A172 (cell line): ENCODE measurements around the gene CPSF4. TPM values are rescaled to one million over a fixed set of nuclear protein-coding genes. Genes with fewer than 3 reads are reported as not detected.
A peak's percentile ranks its signal among the peaks of the same experiment; 100 is the strongest.
"Not testable (repeated sequence)": the region's sequence is repeated elsewhere in the genome, so short reads cannot be mapped to it uniquely, and the experiment has no call there.

Experiments
- DNase-seq: peaks from one replicate; pipeline ENCODE4 v3.0.0-alpha.2; 2015; ENCODE audit warnings: low spot score
- total RNA-seq: library from RNA; depleted of rRNA; stranded (reverse); fragments of >200 nt; shearing (Covaris generic); gene quantifications from 2 replicates; pipeline ENCODE4 v1.2.3, GENCODE V29; 2014

CPSF4 gene
- total RNA-seq, 1 experiment from 2014 or later = 32.0 TPM

GRCh38 chr7:99408379-99409191 lies 30.2 kb upstream of the CPSF4 start, which contains the start of the genes BUD31 and PDAP1:
Gene BUD31 (plus strand): TSS chr7:99408969. CDS start chr7:99411093, 2,124 bp downstream.
Gene PDAP1 (minus strand): TSS chr7:99408597. CDS start chr7:99408548, 49 bp downstream.
- peak; percentile 90 for DNase-seq

GRCh38 chr7:99409192-99409572 lies 29.6 kb upstream of the CPSF4 start:
- no peak for DNase-seq

DNA sequence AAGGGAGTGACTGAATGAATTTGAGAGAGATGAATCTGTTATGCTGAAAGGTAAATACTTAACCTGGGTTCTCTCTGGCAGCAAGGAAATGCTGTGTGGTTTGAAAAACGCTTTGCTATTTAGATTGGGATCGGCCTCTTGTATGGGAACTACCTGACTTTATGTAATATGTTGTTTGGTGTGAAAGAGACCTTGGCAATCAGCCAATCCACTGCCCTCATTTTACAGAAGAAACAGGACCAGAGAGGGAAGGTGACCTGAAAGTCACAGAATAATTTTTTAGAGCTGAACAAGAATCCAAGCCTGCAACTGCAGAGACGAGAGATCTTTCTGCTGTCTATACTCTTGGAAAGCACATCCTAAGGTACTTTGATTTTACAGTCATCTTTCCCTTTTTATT lies 28.9 kb upstream of the CPSF4 start:
- DNase-seq = no peak

GRCh38 chr7:99410635-99411034 lies 28.1 kb upstream of the CPSF4 start:
- DNase-seq = no peak

DNA sequence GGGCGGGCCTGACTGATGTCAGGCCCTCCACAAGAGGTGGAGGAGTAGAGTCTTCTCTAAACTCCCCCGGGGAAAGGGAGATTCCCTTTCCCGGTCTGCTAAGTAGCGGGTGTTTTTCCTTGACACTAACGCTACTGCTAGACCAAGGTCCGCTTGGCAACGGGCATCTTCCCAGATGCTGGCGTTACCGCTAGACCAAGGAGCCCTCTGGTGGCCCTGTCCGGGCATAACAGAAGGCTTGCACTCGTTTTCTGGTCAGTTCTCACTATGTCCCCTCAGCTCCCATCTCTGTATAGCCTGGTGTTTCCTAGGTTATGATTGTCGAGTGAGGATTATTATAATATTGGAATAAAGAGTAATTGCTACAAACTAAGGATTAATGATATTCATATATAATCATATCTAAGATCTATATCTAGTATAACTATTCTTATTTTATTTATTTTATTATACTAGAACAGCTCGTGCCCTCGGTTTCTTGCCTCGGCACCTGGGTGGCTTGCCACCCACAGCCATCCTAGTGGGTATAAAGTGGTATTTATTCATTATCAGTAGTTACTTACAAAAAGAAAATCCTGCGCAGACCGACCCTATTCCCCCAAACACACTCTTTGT lies 23.1 kb upstream of the CPSF4 start:
- DNase-seq = peak; percentile 71

DNA sequence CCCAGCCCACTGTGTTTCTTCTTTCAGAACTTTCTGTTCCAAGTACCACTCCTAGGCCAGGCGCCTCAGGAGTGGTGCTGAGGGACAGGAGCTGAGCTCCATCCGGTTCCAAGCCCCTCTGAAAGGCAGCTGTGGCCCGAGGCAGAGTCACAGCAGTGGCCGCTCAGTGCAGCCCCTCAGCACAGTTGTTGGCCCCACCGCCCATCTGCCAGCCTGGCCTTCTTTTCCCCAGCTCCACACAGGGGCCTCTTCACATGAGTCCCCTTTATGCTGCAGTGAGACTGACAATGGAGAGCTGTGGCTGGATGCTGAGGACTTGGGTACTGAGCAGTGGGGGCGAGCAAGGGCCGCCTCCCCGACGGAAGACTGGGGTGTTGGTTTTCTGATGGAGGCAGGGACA lies 20.5 kb upstream of the CPSF4 start:
- DNase-seq = no peak

DNA sequence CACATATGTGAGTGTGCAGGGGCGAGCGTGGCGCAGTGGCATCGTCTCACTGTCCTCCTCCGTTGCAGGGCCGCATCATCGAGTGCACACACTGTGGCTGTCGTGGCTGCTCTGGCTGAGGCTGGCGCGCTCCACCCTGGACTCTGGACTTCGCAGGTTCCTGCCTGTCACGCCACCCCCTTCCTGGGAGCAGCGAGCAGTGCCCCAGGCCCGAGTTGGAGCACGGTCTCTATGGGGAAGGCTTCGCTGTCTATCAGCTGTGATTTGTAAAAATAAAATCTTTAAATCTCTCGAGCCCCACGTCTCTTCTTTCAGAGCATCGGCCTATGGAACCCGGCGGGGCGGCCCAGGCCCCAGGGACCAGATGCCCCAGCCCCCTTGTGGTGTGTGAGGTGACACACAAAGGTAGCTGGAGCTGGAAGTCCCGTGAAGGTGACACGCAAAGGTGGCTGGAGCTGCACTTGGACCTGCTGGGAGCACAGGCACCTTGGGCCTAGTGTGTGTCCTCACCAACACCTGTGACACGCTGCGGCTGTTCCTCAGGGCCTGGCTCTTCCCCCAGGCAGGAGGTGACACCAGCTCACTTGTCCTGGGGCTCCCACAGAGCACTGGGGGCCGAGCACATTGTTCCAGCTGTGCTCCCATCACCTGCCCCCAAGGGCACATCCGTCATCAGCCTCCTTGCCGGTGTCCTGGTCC lies 19.3 kb upstream of the CPSF4 start:
- no peak for DNase-seq

GRCh38 chr7:99420213-99420612 lies 18.5 kb upstream of the CPSF4 start:
- no peak for DNase-seq

DNA sequence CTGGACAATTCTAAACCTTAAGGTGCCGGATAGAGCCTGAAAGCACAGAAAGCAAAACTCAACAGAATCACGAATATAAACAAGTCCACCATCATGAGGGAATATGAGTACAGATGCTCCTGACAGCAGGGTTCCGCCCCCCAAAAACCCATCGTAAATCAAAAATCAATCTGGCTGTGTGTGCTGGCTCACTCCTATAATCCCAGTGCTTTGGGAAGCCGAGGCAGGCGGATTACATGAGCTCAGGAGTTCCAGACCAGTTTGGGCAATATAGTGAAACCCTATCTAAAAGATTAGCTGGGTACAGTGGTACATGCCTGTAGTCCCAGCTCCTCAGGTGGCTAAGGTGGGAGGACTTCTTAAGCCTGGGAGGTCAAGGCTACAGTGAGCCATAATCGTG lies 17.8 kb upstream of the CPSF4 start:
- DNase-seq = no peak

- no peak for DNase-seq
These were observed 16.6 kb upstream of the CPSF4 start for GRCh38 chr7:99422186-99422585.

DNA sequence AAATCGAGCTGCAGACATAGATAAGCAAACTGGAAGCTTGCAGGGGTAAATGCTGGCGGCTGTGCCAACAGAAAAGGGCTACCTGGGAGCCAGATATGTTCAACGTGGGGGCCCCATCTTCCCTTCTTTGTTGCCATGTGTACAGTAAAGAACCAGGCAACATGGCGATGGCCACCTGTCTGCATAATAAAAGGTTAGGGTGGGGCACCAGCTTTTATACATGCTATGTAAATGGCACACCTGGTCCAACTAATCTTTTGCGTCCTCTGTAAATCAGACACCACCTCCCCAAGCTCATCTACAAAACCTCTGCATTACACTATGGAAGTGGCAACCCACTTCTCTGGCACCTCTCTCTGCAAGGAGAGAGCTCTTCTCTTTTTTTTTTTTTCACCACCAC lies 16.1 kb upstream of the CPSF4 start:
- DNase-seq = no peak

GRCh38 chr7:99424932-99425730 lies 13.6 kb upstream of the CPSF4 start:
- no peak for DNase-seq

GRCh38 chr7:99428972-99429566 lies 9.7 kb upstream of the CPSF4 start:
- DNase-seq = no peak

DNA sequence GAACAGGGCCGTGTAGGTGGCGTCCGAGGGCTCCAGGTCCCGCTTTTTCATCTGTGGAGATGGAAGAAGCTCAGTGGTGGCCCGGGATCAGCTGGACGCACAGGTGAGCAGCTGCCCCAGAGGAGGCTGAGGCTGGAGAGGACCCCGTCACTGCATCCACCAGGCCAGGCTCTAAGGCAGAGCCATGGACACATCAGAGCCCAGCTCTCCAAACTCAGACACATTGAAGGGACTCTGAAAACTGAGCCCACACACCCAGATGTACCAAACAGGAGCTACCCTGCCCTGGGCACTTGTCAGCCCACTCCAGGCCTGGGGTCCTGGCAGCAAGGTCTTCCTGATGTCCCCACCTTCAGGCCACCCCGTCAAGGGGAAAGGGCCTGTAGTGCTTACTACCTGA lies 9.0 kb upstream of the CPSF4 start:
- no peak for DNase-seq

GRCh38 chr7:99431756-99432540 lies 6.8 kb upstream of the CPSF4 start:
- DNase-seq = not testable (repeated sequence)

GRCh38 chr7:99433158-99433557 lies 5.6 kb upstream of the CPSF4 start:
- DNase-seq = no peak

- no peak for DNase-seq
These were observed 684 bp upstream of the CPSF4 start for GRCh38 chr7:99437946-99438572.

GRCh38 chr7:99440195-99440594 lies 1.5 kb downstream of the CPSF4 start:
- no peak for DNase-seq

GRCh38 chr7:99446096-99446495 lies 7.4 kb downstream of the CPSF4 start:
- peak; percentile 13 for DNase-seq

DNA sequence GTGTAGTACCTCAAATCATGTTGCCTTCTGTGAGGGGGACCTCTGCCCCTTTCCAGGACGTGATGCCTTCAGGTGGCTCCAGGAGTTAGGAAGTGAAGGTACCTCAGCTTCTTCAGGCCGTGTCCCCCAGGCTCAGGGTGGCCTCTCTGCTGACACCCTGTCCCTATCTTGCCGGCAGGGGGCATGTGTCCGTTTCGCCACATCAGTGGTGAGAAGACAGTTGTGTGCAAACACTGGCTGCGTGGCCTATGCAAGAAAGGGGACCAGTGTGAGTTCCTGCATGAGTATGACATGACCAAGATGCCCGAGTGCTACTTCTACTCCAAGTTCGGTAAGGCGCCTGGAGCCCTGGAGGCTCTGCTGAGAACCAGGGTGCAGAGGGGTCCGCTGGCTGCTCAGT lies 9.2 kb downstream of the CPSF4 start:
- DNase-seq = no peak
